ENCODE measurements around the gene DCLK2.

DCLK2 gene

DNA sequence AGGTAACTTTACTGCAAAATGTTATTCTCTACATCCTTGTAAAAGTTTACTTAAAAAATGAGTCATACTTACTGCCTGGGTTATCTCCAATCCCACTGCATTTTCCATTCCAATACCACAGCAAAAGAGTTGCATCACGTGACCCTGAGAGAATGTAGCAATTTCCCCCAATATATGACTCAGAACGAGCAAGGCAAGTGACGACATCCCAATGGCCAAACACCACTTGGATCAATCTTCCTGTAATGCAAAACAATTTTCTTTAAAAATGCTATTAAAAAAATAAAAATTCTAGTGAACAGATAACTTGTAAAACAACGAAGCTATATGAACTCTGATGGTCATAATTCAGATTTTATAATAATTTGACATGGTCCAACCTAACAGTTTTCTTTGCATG is 224.3 kb downstream of the DCLK2 start:
- no peak for DNase-seq (ENCODE audit: low spot score)
- in situ Hi-C loops (cut with MboI; ENCODE audit: low pct_unique_long_range_greater_than_20kb, low sequenced_read_pairs, unreplicated experiment): no loop called here
- TF ChIP-seq, protein P1, sequence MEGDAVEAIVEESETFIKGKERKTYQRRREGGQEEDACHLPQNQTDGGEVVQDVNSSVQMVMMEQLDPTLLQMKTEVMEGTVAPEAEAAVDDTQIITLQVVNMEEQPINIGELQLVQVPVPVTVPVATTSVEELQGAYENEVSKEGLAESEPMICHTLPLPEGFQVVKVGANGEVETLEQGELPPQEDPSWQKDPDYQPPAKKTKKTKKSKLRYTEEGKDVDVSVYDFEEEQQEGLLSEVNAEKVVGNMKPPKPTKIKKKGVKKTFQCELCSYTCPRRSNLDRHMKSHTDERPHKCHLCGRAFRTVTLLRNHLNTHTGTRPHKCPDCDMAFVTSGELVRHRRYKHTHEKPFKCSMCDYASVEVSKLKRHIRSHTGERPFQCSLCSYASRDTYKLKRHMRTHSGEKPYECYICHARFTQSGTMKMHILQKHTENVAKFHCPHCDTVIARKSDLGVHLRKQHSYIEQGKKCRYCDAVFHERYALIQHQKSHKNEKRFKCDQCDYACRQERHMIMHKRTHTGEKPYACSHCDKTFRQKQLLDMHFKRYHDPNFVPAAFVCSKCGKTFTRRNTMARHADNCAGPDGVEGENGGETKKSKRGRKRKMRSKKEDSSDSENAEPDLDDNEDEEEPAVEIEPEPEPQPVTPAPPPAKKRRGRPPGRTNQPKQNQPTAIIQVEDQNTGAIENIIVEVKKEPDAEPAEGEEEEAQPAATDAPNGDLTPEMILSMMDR (IDR thresholded peaks at IDR 0.05; ENCODE audit: extremely low read depth, insufficient read depth, missing control alignments): no peak

DNA sequence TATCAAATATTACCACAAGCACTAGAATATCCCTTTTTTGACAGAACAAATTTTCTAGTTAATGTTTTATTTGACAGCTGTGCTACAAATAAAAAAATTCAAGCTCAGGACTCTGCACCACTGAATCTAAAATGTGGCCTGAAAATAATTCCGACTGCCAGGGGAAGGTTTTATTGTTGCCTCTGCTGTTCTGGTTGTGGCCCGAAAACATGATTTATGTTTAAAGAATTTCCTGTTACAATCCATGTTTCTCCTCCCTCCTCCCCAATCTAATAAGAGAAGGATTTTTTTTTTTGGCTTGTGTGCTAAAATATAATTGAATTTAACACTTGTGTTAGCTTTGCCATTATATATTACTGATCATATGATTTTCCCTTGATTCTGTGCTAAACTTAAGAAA is 227.8 kb downstream of the DCLK2 start:
- in situ Hi-C loops (cut with MboI; ENCODE audit: low pct_unique_long_range_greater_than_20kb, low sequenced_read_pairs, unreplicated experiment): no loop called here
- DNase-seq (ENCODE audit: low spot score): no peak
- TF ChIP-seq, protein P1 (IDR thresholded peaks at IDR 0.05; ENCODE audit: extremely low read depth, insufficient read depth, missing control alignments): no peak

DNA sequence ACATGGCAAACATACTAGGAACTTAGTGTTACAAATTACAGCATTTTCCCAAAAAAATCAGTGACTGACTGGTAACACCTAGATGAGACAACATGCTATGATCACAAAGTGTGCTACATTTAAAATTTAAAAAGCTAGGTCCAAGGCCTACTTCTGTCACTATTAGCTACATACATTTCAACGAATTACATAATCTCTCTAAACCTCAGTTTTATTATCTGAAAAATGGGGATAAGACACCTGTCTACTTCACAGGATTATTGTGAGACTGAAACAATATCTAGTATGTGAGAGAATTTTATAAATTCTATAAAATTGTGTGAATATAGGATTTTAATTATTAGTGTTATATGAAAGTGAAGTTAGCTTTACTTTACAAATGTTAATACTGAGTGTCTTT is 228.5 kb downstream of the DCLK2 start:
- no peak for DNase-seq (ENCODE audit: low spot score)
- in situ Hi-C loops (cut with MboI; ENCODE audit: low pct_unique_long_range_greater_than_20kb, low sequenced_read_pairs, unreplicated experiment): no loop called here

More for the DNA sequence above, 228.5 kb downstream of the DCLK2 start:
- TF ChIP-seq, protein P1 (IDR thresholded peaks at IDR 0.05; ENCODE audit: extremely low read depth, insufficient read depth, missing control alignments): no peak

Data from GM13977 (cell line).